Suprapubic skin (tissue), 4 donors: ENCODE data around the gene RHBDD2. TPM values are rescaled to one million over a fixed set of nuclear protein-coding genes. Genes with fewer than 3 reads are reported as not detected.
"Not testable (repeated sequence)": the region's sequence is repeated elsewhere in the genome, so short reads cannot be mapped to it uniquely, and the experiment has no call there.

Source experiments
- DNase-seq, 2 donors: peaks; one replicate each; pipeline ENCODE4 v3.0.0-alpha.2; 2019; ENCODE audit warnings: low spot score in 2 of 2
- H3K27ac ChIP-seq: fragments of 200-600 bp; sonication (generic); one replicate; pipeline ENCODE4 v1.5.1; 2019
- H3K27me3 ChIP-seq: fragments of 200-600 bp; sonication (generic); one replicate; pipeline ENCODE4 v1.5.1; 2019
- H3K36me3 ChIP-seq: fragments of 200-600 bp; sonication (generic); one replicate; pipeline ENCODE4 v1.5.1; 2019
- H3K4me1 ChIP-seq: fragments of 200-600 bp; sonication (generic); one replicate; pipeline ENCODE4 v1.5.1; 2019
- H3K4me3 ChIP-seq: fragments of 200-600 bp; sonication (generic); one replicate; pipeline ENCODE4 v1.5.1; 2019; ENCODE audit warnings: mild to moderate bottlenecking
- H3K9me3 ChIP-seq: fragments of 200-600 bp; sonication (generic); one replicate; pipeline ENCODE4 v1.5.1; 2019
- EP300 ChIP-seq: sonication (generic); formaldehyde crosslinking; IDR thresholded peaks from one replicate; pipeline ENCODE4 v1.6.1; 2017; ENCODE audit warnings: antibody characterized with exemption
- POLR2A ChIP-seq, 2 donors: fragments of 450-650 bp; IDR thresholded peaks; one replicate each; pipeline ENCODE4 v1.6.1; 2017; ENCODE audit warnings: antibody characterized with exemption in 2 of 2, mild to moderate bottlenecking in 2 of 2, moderate library complexity in 2 of 2
- POLR2AphosphoS5 ChIP-seq, 3 donors: sonication (generic); formaldehyde crosslinking; IDR thresholded peaks; one replicate each; pipeline ENCODE4 v1.6.1; 2017; ENCODE audit warnings: antibody characterized with exemption in 3 of 3
- WGBS: methylation state at CpG from one replicate; pipeline ENCODE4 v1.1.5; 2018; 5-methylcytosine and 5-hydroxymethylcytosine counted together
- total RNA-seq, 4 donors: library from RNA; depleted of rRNA; stranded (reverse); fragments of >200 nt; gene quantifications; one replicate each; pipeline ENCODE4 v1.1.0, GENCODE V29; 2016
- TF ChIP-seq, protein P1 (sequence below), 2 donors: fragments of 200-600 bp in 1 of 2; fragments of 450-650 bp in 1 of 2; sonication (generic) in 1 of 2; IDR thresholded peaks; one replicate each; pipeline ENCODE4 v1.5.1; 2016 to 2019; ENCODE audit warnings: antibody characterized with exemption in 2 of 2, mild to moderate bottlenecking in 1 of 2, moderate library complexity in 1 of 2

The RHBDD2 gene
- total RNA-seq, 4 donors from 2014 or later = 28.3 to 63.1 (median 49.8) TPM

DNA sequence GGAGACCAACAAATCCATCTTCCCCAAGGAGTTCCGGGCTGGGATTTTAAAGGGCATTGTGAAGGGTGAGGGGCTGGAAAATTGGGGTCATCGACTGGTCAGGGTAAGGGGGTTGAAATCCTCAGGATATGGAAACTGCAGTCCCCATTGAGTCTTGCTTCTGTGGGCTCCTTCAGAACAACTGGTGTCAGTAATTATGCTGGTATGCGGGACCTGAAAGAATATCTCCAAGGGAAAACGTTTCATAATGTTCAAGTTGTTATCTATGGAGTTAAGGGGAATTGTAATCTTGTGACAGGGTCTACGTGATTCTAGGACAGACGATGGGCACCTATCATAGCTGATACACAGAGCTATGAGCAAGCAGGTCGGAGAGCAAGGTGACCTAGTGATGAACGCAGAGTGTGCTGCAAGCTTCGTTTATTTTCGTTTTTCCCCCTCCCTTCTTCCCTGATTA is 494 bp upstream of the RHBDD2 start:
- Histone ChIP-seq H3K4me1 (peaks cover 29% of the 10 kb centered on the region), H3K4me3 (peak overlapping the region; percentile 95), H3K27ac (peak overlapping the region; percentile 80), H3K27me3 (no peaks in the 10 kb centered on the region), H3K9me3 (no peaks in the 10 kb centered on the region), H3K36me3 (peaks cover 24% of the 10 kb centered on the region)
- TF ChIP-seq, protein P1, sequence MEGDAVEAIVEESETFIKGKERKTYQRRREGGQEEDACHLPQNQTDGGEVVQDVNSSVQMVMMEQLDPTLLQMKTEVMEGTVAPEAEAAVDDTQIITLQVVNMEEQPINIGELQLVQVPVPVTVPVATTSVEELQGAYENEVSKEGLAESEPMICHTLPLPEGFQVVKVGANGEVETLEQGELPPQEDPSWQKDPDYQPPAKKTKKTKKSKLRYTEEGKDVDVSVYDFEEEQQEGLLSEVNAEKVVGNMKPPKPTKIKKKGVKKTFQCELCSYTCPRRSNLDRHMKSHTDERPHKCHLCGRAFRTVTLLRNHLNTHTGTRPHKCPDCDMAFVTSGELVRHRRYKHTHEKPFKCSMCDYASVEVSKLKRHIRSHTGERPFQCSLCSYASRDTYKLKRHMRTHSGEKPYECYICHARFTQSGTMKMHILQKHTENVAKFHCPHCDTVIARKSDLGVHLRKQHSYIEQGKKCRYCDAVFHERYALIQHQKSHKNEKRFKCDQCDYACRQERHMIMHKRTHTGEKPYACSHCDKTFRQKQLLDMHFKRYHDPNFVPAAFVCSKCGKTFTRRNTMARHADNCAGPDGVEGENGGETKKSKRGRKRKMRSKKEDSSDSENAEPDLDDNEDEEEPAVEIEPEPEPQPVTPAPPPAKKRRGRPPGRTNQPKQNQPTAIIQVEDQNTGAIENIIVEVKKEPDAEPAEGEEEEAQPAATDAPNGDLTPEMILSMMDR (IDR thresholded peaks at IDR 0.05) = no peak
- TF ChIP-seq POLR2A (IDR thresholded peaks at IDR 0.05) (no peak), EP300 (no peak), POLR2AphosphoS5 (IDR thresholded peaks at IDR 0.05) (no peak)
- WGBS = 15% methylated on average over 10 of the region's 10 CpGs
- no peak for DNase-seq

DNA sequence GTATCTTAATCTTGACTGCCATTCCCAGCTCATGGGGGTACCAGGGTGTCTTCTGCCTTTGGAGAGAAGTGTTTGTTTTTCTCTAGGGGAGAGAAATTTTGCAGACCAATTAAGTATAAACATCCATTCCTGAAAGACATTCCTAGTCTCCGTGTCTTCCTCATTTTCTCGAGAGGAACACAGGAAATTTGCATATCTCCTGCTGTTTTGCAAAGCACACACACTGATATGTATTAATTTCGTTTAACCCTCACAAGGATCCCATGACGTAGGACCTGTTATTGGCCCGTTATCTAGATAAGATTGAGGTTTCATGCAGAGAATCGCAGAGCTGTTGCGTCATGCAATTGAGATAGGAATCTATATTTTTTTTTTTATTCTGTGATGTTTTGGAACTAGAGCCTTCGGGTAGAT is 944 bp downstream of the RHBDD2 start:
- Histone ChIP-seq H3K4me3 (peak overlapping the region; percentile 95), H3K9me3 (no peaks in the 10 kb centered on the region), H3K27me3 (no peaks in the 10 kb centered on the region), H3K4me1 (peaks cover 29% of the 10 kb centered on the region), H3K36me3 (peaks cover 39% of the 10 kb centered on the region), H3K27ac (peak overlapping the region; percentile 80)
- no peak for DNase-seq
- 10% methylated on average over 8 of the region's 8 CpGs for WGBS
- TF ChIP-seq, protein P1 (IDR thresholded peaks at IDR 0.05) = no peak
- TF ChIP-seq POLR2A (IDR thresholded peaks at IDR 0.05) = no peak
- no peak for TF ChIP-seq EP300
- no peak for TF ChIP-seq POLR2AphosphoS5 (IDR thresholded peaks at IDR 0.05)

DNA sequence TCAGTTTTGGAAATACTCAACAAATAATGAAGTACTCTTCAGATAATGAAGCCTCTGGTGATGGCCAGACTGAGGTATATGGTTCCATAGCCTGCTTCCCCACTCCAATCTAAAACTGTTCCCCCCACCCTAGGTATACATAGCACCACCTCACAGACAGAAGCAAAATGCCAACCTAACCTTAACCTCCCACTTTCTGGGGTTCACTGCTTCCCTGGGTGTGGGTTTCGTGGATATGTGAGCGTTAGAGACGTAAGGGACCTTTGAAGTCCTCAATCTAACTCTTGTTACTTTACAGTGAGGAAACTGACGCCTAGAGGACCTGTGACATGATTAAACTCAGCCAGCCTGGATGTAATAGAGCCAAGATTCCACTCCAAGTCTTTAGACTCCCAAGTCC is 1.4 kb downstream of the RHBDD2 start:
- peaks cover 29% of the 10 kb centered on the region for H3K4me1 ChIP-seq
- peak overlapping the region; percentile 95 for H3K4me3 ChIP-seq
- no peaks in the 10 kb centered on the region for H3K27me3 ChIP-seq
- no peak overlapping the region for H3K27ac ChIP-seq
- H3K9me3 ChIP-seq = no peaks in the 10 kb centered on the region
- no peak for DNase-seq
- TF ChIP-seq POLR2A (IDR thresholded peaks at IDR 0.05) = no peak
- TF ChIP-seq POLR2AphosphoS5 (IDR thresholded peaks at IDR 0.05) = no peak
- no peak for TF ChIP-seq EP300
- TF ChIP-seq, protein P1 (IDR thresholded peaks at IDR 0.05) = no peak
- 76% methylated on average over 4 of the region's 4 CpGs for WGBS
- H3K36me3 ChIP-seq = peaks cover 43% of the 10 kb centered on the region

DNA sequence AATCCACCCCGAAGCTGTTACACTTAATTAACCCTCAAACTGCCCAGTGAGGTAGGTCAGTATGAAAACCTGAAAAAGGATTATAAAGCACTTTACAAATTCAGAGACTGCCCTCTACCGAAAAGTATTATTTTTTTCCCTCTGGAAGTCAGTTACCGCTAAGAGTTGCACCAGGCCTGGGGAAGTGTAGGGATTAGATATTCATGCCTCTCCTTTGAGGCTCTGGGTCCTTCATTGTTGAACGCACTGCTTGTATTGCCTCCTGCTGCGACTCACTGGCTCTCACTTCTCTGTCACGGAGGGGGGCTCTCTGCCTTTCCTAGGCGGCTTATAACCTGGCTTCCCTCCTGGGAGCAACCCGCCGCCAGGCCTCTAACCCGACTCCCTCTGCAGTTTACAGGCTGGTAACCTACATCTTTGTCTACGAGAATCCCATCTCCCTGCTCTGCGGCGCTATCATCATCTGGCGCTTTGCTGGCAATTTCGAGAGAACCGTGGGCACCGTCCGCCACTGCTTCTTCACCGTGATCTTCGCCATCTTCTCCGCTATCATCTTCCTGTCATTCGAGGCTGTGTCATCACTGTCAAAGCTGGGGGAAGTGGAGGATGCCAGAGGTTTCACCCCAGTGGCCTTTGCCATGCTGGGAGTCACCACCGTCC is 2.7 kb downstream of the RHBDD2 start:
- no peaks in the 10 kb centered on the region for H3K9me3 ChIP-seq
- H3K4me1 ChIP-seq = peaks cover 25% of the 10 kb centered on the region
- no peak for DNase-seq
- no peak overlapping the region for H3K27ac ChIP-seq
- H3K36me3 ChIP-seq = peaks cover 56% of the 10 kb centered on the region
- H3K27me3 ChIP-seq = no peaks in the 10 kb centered on the region
- 87% methylated on average over 23 of the region's 23 CpGs for WGBS
- TF ChIP-seq POLR2A (IDR thresholded peaks at IDR 0.05) (no peak), EP300 (no peak), POLR2AphosphoS5 (IDR thresholded peaks at IDR 0.05) (no peak)
- TF ChIP-seq, protein P1 (IDR thresholded peaks at IDR 0.05) = no peak
- no peak overlapping the region for H3K4me3 ChIP-seq

DNA sequence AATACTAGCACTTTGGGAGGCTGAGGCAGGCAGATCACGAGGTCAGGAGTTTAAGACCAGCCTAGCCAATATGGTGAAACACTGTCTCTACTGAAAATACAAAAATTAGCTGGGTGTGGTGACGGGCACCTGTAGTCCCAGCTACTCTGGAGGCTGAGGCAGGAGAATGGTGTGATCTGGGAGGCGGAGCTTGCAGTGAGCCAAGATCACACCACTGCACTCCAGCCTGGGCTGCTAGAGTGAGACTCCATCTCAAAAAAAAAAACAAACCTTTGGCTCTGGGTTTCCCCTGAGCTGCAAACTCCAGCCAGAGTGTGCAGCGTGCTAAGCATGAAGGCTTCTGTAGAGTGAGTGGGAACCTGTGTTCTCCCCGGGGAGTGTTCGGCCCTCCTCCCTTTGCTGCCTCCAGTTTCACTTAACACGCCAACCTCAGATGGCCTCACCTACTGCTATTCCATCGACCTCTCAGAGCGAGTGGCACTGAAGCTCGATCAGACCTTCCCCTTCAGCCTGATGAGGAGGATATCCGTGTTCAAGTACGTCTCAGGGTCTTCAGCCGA is 4.5 kb downstream of the RHBDD2 start:
- not testable (repeated sequence) for H3K27ac ChIP-seq, H3K4me3 ChIP-seq, H3K9me3 ChIP-seq, H3K27me3 ChIP-seq, DNase-seq
- WGBS = 91% methylated on average over 13 of the region's 13 CpGs
- Histone ChIP-seq H3K36me3 (peaks cover 66% of the 10 kb centered on the region), H3K4me1 (peaks cover 22% of the 10 kb centered on the region)
